A673 (cell line): ENCODE data around the gene ORM2.
"Not testable (repeated sequence)": the region's sequence is repeated elsewhere in the genome, so short reads cannot be mapped to it uniquely, and the experiment has no call there.

Experiments
- EZH2 ChIP-seq: fragments of 200-600 bp; sonication (generic); IDR thresholded peaks from 2 replicates; pipeline ENCODE4 v1.6.1; 2017; ENCODE audit warnings: borderline replicate concordance, low read depth, mild to moderate bottlenecking, mixed read lengths, antibody characterized with exemption, low read length; ENCODE audit not compliant: poor library complexity, severe bottlenecking
- TF ChIP-seq, protein P1 (sequence below): fragments of 300-800, 200-600 bp; sonication (generic); conservative IDR thresholded peaks from 2 replicates; pipeline ENCODE4 v1.5.1; 2017; ENCODE audit warnings: low read depth, mild to moderate bottlenecking, antibody characterized with exemption, low read length, moderate library complexity, mixed read lengths

DNA sequence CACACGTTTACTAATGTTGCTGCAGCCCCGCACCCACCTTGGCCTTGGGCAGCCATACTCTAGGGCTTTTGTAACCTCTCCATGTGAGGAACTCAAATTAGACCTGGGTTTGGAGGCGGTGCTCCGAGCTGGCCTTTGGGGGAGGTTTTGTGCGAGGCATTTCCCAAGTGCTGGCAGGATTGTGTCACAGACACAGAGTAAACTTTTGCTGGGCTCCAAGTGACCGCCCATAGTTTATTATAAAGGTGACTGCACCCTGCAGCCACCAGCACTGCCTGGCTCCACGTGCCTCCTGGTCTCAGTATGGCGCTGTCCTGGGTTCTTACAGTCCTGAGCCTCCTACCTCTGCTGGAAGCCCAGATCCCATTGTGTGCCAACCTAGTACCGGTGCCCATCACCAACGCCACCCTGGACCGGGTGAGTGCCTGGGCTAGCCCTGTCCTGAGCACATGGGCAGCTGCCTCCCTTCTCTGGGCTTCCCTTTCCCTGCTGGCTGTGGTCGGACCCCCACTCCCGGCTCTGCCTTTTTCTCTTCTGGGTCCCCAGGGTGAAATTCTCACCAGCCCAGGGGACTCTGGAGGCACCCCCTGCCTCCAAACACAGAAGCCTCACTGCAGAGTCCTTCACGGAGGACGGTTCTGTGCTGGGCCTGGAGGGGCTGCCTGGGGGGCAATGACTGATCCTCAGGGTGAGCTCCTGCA lies 6.7 kb upstream of the ORM2 start, which contains the start of gene ORM1:
- TF ChIP-seq, protein P1, sequence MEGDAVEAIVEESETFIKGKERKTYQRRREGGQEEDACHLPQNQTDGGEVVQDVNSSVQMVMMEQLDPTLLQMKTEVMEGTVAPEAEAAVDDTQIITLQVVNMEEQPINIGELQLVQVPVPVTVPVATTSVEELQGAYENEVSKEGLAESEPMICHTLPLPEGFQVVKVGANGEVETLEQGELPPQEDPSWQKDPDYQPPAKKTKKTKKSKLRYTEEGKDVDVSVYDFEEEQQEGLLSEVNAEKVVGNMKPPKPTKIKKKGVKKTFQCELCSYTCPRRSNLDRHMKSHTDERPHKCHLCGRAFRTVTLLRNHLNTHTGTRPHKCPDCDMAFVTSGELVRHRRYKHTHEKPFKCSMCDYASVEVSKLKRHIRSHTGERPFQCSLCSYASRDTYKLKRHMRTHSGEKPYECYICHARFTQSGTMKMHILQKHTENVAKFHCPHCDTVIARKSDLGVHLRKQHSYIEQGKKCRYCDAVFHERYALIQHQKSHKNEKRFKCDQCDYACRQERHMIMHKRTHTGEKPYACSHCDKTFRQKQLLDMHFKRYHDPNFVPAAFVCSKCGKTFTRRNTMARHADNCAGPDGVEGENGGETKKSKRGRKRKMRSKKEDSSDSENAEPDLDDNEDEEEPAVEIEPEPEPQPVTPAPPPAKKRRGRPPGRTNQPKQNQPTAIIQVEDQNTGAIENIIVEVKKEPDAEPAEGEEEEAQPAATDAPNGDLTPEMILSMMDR, result not testable (repeated sequence)
- not testable (repeated sequence) for TF ChIP-seq EZH2
